SIG-M5 treated with dmso at 0.1 percent for 504 hours (cell line): ENCODE measurements around the gene ATG16L1.
"Not testable (repeated sequence)": the region's sequence is repeated elsewhere in the genome, so short reads cannot be mapped to it uniquely, and the experiment has no call there.

ENCODE experiments used
- DNase-seq: peaks from one replicate; lab custom pipeline; 2025; ENCODE audit not compliant: unreplicated experiment; lab: John Stamatoyannopoulos, UW

The ATG16L1 gene

GRCh38 chr2:233329489-233330135 is 78.1 kb downstream of the ATG16L1 start:
- DNase-seq, result no peak

DNA sequence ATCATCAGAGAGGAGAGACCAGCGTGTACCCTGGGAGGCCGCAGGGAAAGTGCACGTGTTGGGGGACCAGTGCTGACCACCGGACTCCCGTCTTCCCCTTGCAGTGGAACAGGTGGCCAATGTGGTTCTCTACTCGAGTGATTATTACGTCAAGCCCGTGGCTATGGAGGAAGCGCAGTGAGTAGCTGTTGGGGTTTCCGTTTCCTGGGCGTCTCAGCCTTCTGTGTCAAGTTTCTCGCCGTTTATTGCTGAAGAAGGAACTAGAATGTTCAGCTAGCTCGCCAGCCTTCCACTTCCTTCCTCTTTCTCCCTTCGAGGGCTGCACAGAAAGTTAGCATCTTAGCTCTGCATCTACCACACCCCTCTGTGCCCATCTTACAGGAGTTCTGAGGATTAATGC is 80.1 kb downstream of the ATG16L1 start:
- DNase-seq, result peak; percentile 99

DNA sequence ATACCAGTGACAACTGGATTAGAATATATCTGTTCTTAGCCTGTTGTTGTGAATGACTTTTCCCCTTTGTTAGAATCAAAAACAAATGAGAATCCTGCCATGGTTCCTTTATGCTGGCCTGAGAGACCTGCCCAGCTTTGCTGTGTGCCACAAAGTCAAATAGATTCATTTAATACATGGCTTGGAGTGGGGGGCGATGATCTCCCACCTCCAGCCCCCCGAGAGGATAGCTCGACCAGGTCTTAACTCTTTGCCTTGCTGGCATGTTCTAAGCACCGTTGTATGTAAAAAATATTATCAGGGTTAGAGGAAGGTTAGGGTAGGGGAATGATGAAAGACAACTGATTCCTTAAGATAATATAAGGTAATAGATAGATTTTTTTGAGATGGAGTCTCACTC is 80.7 kb downstream of the ATG16L1 start:
- DNase-seq, result no peak

- DNase-seq, result no peak
Observed at GRCh38 chr2:233334915-233335314, 83.4 kb downstream of the ATG16L1 start.

- DNase-seq, result not testable (repeated sequence)
Observed at GRCh38 chr2:233336091-233336490, 84.6 kb downstream of the ATG16L1 start.

DNA sequence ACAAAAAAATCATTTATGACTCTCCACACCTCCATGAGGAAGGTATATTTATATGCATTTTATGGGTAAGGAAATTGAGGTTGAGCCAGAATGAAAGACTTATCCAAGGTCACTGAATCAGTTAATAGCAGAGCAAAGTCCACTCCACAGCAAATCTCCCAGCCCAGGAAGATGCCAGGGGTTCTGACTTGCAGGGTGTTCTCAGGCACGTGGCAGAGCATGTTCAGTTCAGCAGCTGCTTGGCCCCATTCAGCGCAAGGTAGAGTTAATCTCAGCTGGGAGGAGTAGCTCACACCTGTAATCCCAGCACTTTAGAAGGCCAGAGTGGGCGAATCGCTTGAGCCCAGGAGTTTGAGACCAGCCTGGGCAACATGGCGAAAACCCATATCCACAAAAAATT is 85.1 kb downstream of the ATG16L1 start:
- no peak for DNase-seq

DNA sequence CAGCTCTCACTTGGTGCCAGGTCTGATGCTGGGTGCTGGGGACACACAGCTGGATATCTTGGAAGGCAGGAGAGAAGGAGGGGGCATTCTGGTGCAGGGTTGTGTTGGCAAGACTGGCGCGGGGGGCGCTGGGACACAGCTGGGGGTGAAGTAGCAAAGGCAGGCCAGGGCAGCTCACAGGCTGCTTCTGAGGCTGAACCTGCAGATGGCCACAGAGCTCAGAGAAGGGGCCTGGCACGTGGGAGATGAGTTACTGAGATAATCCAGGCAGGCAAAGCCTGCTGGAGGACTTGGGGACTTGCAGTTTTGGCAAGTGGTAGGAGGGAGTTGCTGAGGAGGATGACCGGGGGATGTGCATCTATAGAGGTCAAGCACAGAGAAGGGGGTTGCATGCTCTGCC is 86.6 kb downstream of the ATG16L1 start:
- no peak for DNase-seq

- DNase-seq, result no peak
Observed at GRCh38 chr2:233338812-233339368, 87.4 kb downstream of the ATG16L1 start.

DNA sequence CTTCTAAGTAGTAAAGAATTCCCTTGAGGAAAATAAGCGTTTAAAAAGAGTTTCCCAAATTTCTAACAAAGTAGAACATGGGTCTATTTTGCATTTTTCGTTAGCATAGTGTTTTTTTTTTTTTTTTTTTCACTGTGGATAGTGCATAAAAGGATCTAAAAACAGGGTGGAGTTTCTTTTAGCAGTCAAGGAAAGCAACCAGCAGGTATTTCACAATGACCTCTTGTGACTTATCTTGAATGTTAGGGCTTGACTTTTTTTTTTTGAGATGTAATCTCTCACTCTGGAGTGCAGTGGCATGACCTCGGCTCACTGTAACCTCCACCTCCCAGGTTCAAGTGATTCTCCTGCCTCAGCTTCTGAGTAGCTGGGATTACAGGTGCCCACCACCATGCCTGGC is 88.0 kb downstream of the ATG16L1 start:
- peak; percentile 48 for DNase-seq

GRCh38 chr2:233341296-233341695 is 89.8 kb downstream of the ATG16L1 start:
- no peak for DNase-seq

DNA sequence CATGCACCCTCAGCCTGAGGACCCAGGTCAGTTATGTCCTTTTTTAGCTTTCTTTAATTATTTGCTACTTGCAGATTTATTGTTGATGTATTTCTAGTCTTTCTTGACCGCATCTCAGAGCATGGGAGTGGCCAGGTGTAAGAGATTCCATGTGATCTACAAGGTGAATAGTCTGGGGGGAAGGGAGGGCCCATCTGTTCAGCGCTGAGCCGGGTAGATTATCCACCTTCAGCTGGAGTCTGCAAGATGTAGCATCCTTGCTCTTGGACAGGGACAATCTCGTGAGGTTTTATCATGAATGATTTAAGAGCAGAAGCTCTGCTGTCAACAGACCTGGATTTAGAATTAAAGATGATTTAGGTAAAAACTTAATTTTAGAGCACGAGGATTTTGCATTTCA is 90.8 kb downstream of the ATG16L1 start:
- no peak for DNase-seq

DNA sequence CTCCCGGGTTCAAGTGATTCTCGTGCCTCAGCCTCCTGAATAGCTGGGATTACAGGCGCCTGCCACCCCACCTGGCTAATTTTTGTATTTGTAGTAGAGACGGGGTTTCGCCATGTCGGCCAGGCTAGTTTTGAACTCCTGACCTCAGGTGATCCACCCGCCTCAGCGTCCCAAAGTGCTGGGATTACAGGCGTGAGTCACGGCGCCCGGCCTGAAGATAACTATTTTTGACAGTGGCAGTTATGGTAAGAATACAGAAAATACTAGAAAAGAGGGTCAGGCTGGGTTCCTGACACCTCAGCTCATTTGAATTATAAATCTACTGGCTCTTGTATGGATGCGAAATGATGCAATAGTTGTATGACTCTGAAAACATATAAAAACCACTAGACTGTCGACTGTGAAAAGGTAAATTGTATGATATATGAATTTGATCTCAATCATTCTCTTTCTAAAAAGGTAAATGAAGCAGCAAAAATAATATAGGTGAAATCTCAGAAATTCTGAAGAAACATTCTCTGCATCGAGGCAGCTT is 91.8 kb downstream of the ATG16L1 start:
- no peak for DNase-seq
